ENCODE results near the gene EIF4E1B.
A peak's percentile ranks its signal among the peaks of the same experiment; 100 is the strongest.

Gene EIF4E1B

GRCh38 chr5:176646707-176647029 lies 16.2 kb downstream of the EIF4E1B start:
- Histone ChIP-seq H3K27ac (no peak overlapping the region), H4K20me1 (ENCODE audit: insufficient read depth) (no peaks in the 10 kb centered on the region), H2AFZ (ENCODE audit: low read depth) (peak overlapping the region; percentile 77), H3K4me3 (IDR thresholded peaks at IDR 0.05; ENCODE audit: insufficient read depth, low read depth, low read length) (no peak overlapping the region), H3K79me2 (ENCODE audit: insufficient read depth, low read depth) (no peaks in the 10 kb centered on the region), H3K9ac (peak overlapping the region; percentile 37; the same call in 1 of the 2 replicates), H3K27me3 (ENCODE audit: insufficient read depth, low read depth) (no peaks in the 10 kb centered on the region), H3K4me2 (peak overlapping the region; percentile 61), H3K4me1 (ENCODE audit: low read depth, poor library complexity, severe bottlenecking) (peaks cover 15% of the 10 kb centered on the region), H3K36me3 (ENCODE audit: insufficient read depth) (no peaks in the 10 kb centered on the region)
- TF ChIP-seq, protein P1, sequence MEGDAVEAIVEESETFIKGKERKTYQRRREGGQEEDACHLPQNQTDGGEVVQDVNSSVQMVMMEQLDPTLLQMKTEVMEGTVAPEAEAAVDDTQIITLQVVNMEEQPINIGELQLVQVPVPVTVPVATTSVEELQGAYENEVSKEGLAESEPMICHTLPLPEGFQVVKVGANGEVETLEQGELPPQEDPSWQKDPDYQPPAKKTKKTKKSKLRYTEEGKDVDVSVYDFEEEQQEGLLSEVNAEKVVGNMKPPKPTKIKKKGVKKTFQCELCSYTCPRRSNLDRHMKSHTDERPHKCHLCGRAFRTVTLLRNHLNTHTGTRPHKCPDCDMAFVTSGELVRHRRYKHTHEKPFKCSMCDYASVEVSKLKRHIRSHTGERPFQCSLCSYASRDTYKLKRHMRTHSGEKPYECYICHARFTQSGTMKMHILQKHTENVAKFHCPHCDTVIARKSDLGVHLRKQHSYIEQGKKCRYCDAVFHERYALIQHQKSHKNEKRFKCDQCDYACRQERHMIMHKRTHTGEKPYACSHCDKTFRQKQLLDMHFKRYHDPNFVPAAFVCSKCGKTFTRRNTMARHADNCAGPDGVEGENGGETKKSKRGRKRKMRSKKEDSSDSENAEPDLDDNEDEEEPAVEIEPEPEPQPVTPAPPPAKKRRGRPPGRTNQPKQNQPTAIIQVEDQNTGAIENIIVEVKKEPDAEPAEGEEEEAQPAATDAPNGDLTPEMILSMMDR (conservative IDR thresholded peaks at IDR 0.05; ENCODE audit: low read depth, low read length): no peak

- H3K79me2 ChIP-seq (ENCODE audit: insufficient read depth, low read depth): no peaks in the 10 kb centered on the region
Observed at GRCh38 chr5:176647030-176647842, 16.8 kb downstream of the EIF4E1B start, which contains the start of gene TSPAN17. Gene TSPAN17, plus strand, starts transcription at chr5:176647484. Its CDS starts 132 bp downstream, at chr5:176647616.

DNA sequence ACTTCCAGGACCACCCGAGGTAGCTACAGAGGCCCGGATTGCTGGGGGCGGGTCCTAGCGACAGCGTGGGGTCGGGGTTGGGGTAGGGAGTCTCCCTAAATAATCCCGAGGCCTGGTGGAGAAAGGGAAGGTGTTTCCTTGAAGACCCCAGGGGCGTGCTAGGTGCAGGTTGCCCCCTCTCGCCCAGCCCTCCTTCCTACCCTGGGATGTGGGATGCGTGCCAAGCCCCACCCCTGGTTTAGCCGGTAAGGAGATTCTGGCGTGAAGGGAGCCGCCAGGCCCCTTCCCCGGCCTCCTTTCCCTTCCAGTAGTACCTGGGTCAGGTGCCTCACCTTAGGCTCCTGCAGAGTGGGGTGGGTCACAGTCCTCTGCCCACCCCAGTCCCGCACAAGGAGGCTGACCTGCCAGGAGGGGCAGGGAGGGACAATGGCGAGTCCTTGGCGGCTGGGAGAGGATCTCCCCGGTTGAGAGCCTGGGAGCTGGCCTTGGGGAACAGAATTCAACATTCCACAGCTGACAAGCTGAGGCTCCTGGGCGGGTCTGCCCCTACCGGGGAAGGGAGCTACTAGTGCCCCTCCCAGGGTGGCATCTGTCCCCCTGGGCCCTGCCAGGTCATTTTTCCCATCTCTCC lies 17.5 kb downstream of the EIF4E1B start:
- Histone ChIP-seq H3K79me2 (ENCODE audit: insufficient read depth, low read depth) (no peaks in the 10 kb centered on the region), H4K20me1 (ENCODE audit: insufficient read depth) (no peaks in the 10 kb centered on the region), H3K36me3 (ENCODE audit: insufficient read depth) (no peaks in the 10 kb centered on the region), H2AFZ (ENCODE audit: low read depth) (peak overlapping the region; percentile 67; the same call in 1 of the 2 replicates), H3K27ac (no peak overlapping the region), H3K9ac (peak overlapping the region; percentile 53; the same call in 1 of the 2 replicates), H3K4me2 (peak overlapping the region; percentile 42; the same call in 1 of the 2 replicates), H3K4me1 (ENCODE audit: low read depth, poor library complexity, severe bottlenecking) (peaks cover 15% of the 10 kb centered on the region), H3K4me3 (IDR thresholded peaks at IDR 0.05; ENCODE audit: insufficient read depth, low read depth, low read length) (no peak overlapping the region), H3K27me3 (ENCODE audit: insufficient read depth, low read depth) (no peaks in the 10 kb centered on the region)
- TF ChIP-seq, protein P1 (conservative IDR thresholded peaks at IDR 0.05; ENCODE audit: low read depth, low read length): no peak

More at GRCh38 chr5:176647030-176647842, 16.8 kb downstream of the EIF4E1B start, which contains the start of gene TSPAN17:
- TF ChIP-seq, protein P1 (conservative IDR thresholded peaks at IDR 0.05; ENCODE audit: low read depth, low read length): 0 out of 2 replicates have a peak, but pooled peaks have one; percentile 15
- no peaks in the 10 kb centered on the region for H4K20me1 ChIP-seq (ENCODE audit: insufficient read depth)
- no peaks in the 10 kb centered on the region for H3K27me3 ChIP-seq (ENCODE audit: insufficient read depth, low read depth)
- H3K4me3 ChIP-seq (IDR thresholded peaks at IDR 0.05; ENCODE audit: insufficient read depth, low read depth, low read length): no peak within 1 kb of the TSS
- H2AFZ ChIP-seq (ENCODE audit: low read depth): peak within 1 kb of the TSS; percentile 77
- no peak within 1 kb of the TSS for H3K27ac ChIP-seq
- no peaks in the 10 kb centered on the region for H3K36me3 ChIP-seq (ENCODE audit: insufficient read depth)
- peak within 1 kb of the TSS; percentile 53; the same call in 1 of the 2 replicates for H3K9ac ChIP-seq
- peak within 1 kb of the TSS; percentile 61 for H3K4me2 ChIP-seq
- peaks cover 15% of the 10 kb centered on the region for H3K4me1 ChIP-seq (ENCODE audit: low read depth, poor library complexity, severe bottlenecking)

GRCh38 chr5:176648474-176649194 lies 18.2 kb downstream of the EIF4E1B start:
- Histone ChIP-seq H3K27ac (no peak overlapping the region), H3K4me3 (IDR thresholded peaks at IDR 0.05; ENCODE audit: insufficient read depth, low read depth, low read length) (no peak overlapping the region), H2AFZ (ENCODE audit: low read depth) (no peak overlapping the region), H3K4me2 (peak overlapping the region; percentile 42; the same call in 1 of the 2 replicates), H3K9ac (no peak overlapping the region), H3K4me1 (ENCODE audit: low read depth, poor library complexity, severe bottlenecking) (peaks cover 15% of the 10 kb centered on the region), H3K36me3 (ENCODE audit: insufficient read depth) (no peaks in the 10 kb centered on the region), H3K79me2 (ENCODE audit: insufficient read depth, low read depth) (no peaks in the 10 kb centered on the region), H4K20me1 (ENCODE audit: insufficient read depth) (no peaks in the 10 kb centered on the region), H3K27me3 (ENCODE audit: insufficient read depth, low read depth) (no peaks in the 10 kb centered on the region)
- TF ChIP-seq, protein P1 (conservative IDR thresholded peaks at IDR 0.05; ENCODE audit: low read depth, low read length): no peak
